Loucy (cell line): ENCODE measurements around the gene ATG10.

Source experiments
- H2AFZ ChIP-seq: fragments of 200-600 bp; sonication (generic); 2 replicates; pipeline ENCODE4 v1.6.0; 2016; ENCODE audit warnings: antibody characterized with exemption, mild to moderate bottlenecking, low read length, moderate library complexity
- H3F3A ChIP-seq: fragments of 200-600 bp; 2 replicates; pipeline ENCODE4 v1.6.0; 2016; ENCODE audit warnings: antibody characterized with exemption, low read depth, mild to moderate bottlenecking
- H3K27me3 ChIP-seq: fragments of 200-600 bp; sonication (generic); 2 replicates; pipeline ENCODE4 v1.6.1; 2014; ENCODE audit warnings: low read length, mild to moderate bottlenecking; ENCODE audit not compliant: insufficient read depth, poor library complexity, severe bottlenecking
- H3K36me3 ChIP-seq: fragments of 200-600 bp; sonication (generic); 2 replicates; pipeline ENCODE4 v1.6.1; 2016; ENCODE audit warnings: low read length; ENCODE audit not compliant: insufficient read depth
- H3K4me1 ChIP-seq: fragments of 200-600 bp; sonication (generic); 2 replicates; pipeline ENCODE4 v1.5.1; 2014; ENCODE audit warnings: low read length, mild to moderate bottlenecking; ENCODE audit not compliant: insufficient read depth, poor library complexity, severe bottlenecking
- H3K4me2 ChIP-seq: fragments of 200-600 bp; sonication (generic); 2 replicates; pipeline ENCODE4 v1.6.0; 2014; ENCODE audit warnings: antibody characterized with exemption, low read length, low read depth, mild to moderate bottlenecking; ENCODE audit not compliant: poor library complexity, severe bottlenecking
- H3K4me3 ChIP-seq: fragments of 200-600 bp; sonication (generic); 2 replicates; pipeline ENCODE4 v1.5.1; 2014; ENCODE audit warnings: low read length, mild to moderate bottlenecking, mixed read lengths; ENCODE audit not compliant: poor library complexity, severe bottlenecking
- H3K79me2 ChIP-seq: fragments of 200-600 bp; sonication (generic); 2 replicates; pipeline ENCODE4 v1.6.1; 2014; ENCODE audit warnings: low read length; ENCODE audit not compliant: insufficient read depth
- H3K9ac ChIP-seq: fragments of 200-600 bp; sonication (generic); 2 replicates; pipeline ENCODE4 v1.6.0; 2014; ENCODE audit warnings: mild to moderate bottlenecking, low read depth, low read length, moderate library complexity; ENCODE audit not compliant: poor library complexity, severe bottlenecking
- H3K9me2 ChIP-seq: fragments of 200-600 bp; sonication (generic); replicated peaks from 2 replicates; pipeline ENCODE4 v1.6.1; 2016; ENCODE audit warnings: low read depth, low read length, mixed read lengths
- H3K9me3 ChIP-seq: fragments of 200-600 bp; sonication (generic); 2 replicates; pipeline ENCODE4 v1.6.1; 2014; ENCODE audit warnings: mild to moderate bottlenecking, antibody characterized with exemption, low read length, low read depth; ENCODE audit not compliant: insufficient read depth
- H4K20me1 ChIP-seq: fragments of 200-600 bp; sonication (generic); 2 replicates; pipeline ENCODE4 v1.6.0; 2014; ENCODE audit warnings: antibody characterized with exemption, low read length, mild to moderate bottlenecking; ENCODE audit not compliant: insufficient read depth, poor library complexity, severe bottlenecking
- EZH2phosphoT487 ChIP-seq: fragments of 200-600 bp; IDR thresholded peaks from 2 replicates; pipeline ENCODE4 v1.6.1; 2018; ENCODE audit warnings: antibody characterized with exemption, mild to moderate bottlenecking, moderate library complexity, borderline replicate concordance
- TF ChIP-seq, protein P1 (sequence below): fragments of 200-600 bp; sonication (generic); conservative IDR thresholded peaks from 2 replicates; pipeline ENCODE4 v1.5.1; 2014; ENCODE audit warnings: mild to moderate bottlenecking, antibody characterized with exemption, low read length

Gene ATG10

DNA sequence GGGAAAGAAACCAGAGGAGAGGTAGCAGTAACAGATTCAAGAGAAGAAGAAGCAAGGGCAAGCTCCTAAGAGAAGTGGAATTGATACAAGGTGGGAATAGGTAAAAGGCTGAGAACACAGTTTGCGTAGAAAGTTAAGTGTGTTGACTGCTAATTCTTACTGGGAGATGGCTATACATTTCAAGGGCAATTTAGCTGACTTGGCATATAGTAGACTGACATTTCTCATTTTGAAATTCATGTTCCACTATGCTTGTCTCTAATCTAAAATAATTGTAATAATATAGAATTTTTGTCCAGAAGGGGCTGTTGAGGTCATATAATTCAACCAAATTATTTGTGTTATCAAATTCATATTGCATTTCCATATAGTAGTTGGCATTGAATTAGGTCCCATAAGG, 144.0 kb downstream of the ATG10 start:
- Histone ChIP-seq H3K9ac (no peak overlapping the region), H3K4me2 (no peak overlapping the region), H2AFZ (no peak overlapping the region), H3K79me2 (no peaks in the 10 kb centered on the region), H3K4me3 (no peak overlapping the region), H3K9me3 (no peaks in the 10 kb centered on the region), H3K4me1 (peaks cover 27% of the 10 kb centered on the region), H3K36me3 (no peaks in the 10 kb centered on the region), H3F3A (peaks cover 3% of the 10 kb centered on the region; the same call in 1 of the 2 replicates), H3K9me2 (no peaks in the 10 kb centered on the region), H3K27me3 (no peaks in the 10 kb centered on the region), H4K20me1 (no peaks in the 10 kb centered on the region)
- TF ChIP-seq, protein P1, sequence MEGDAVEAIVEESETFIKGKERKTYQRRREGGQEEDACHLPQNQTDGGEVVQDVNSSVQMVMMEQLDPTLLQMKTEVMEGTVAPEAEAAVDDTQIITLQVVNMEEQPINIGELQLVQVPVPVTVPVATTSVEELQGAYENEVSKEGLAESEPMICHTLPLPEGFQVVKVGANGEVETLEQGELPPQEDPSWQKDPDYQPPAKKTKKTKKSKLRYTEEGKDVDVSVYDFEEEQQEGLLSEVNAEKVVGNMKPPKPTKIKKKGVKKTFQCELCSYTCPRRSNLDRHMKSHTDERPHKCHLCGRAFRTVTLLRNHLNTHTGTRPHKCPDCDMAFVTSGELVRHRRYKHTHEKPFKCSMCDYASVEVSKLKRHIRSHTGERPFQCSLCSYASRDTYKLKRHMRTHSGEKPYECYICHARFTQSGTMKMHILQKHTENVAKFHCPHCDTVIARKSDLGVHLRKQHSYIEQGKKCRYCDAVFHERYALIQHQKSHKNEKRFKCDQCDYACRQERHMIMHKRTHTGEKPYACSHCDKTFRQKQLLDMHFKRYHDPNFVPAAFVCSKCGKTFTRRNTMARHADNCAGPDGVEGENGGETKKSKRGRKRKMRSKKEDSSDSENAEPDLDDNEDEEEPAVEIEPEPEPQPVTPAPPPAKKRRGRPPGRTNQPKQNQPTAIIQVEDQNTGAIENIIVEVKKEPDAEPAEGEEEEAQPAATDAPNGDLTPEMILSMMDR: no peak
- TF ChIP-seq EZH2phosphoT487: no peak

DNA sequence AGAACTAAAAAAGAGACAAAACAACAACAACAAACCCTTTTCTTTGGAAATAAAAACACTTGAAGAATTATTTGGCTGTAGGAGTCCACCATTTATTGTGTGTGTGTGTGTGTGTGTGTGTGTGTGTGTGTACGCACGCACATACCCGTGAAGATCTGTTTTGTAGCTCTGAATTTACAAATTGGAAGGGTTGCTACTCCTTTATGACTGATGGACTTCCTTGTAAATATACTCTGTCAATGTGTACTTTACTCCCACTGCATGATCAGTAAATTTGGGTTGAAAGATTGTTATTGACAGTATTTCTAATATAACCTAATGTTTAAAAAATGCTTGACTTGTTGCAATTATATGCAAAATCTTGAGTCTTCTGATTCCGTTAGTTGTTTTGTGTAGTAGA, 148.1 kb downstream of the ATG10 start:
- H2AFZ ChIP-seq: no peak overlapping the region
- no peaks in the 10 kb centered on the region for H3K4me1 ChIP-seq
- no peaks in the 10 kb centered on the region for H3F3A ChIP-seq
- H3K79me2 ChIP-seq: no peaks in the 10 kb centered on the region
- H3K9me2 ChIP-seq: no peaks in the 10 kb centered on the region
- H3K9me3 ChIP-seq: peaks cover 4% of the 10 kb centered on the region; the same call in 1 of the 2 replicates
- H3K4me2 ChIP-seq: no peak overlapping the region
- no peak overlapping the region for H3K4me3 ChIP-seq
- TF ChIP-seq EZH2phosphoT487: no peak
- TF ChIP-seq, protein P1: no peak
- no peak overlapping the region for H3K9ac ChIP-seq
- no peaks in the 10 kb centered on the region for H3K36me3 ChIP-seq
- no peaks in the 10 kb centered on the region for H4K20me1 ChIP-seq
- no peaks in the 10 kb centered on the region for H3K27me3 ChIP-seq

DNA sequence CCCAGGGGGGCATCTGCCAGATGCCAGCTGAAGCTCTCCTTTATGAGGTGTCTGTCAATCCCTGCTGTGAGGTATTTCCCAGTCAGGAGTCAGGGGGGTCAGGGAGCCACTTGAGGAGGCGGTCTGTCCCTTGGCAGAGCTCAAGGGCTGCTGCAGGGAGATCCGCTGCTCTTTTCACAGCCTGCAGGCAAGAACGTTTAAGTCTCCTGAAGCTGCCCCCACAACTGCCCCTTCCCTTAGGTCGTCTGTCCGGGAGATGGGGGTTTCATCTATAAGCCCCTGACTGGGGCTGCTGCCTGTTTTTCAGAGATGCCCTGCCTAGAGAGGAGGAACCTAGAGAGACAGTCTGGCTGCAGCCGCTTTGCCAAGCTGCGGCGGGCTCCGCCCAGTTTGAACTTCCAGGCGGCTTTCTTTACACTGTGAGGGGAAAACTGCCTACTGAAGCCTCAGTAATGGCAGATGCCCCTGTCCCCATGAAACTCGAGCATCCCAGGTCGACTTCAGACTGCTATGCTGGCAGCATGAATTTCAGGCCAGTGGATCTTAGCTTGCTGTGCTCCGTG, 158.0 kb downstream of the ATG10 start:
- TF ChIP-seq, protein P1: no peak
- no peak for TF ChIP-seq EZH2phosphoT487
- Histone ChIP-seq H3K36me3 (no peaks in the 10 kb centered on the region), H3K9ac (no peak overlapping the region), H2AFZ (no peak overlapping the region), H4K20me1 (no peaks in the 10 kb centered on the region), H3K4me1 (no peaks in the 10 kb centered on the region), H3K4me2 (no peak overlapping the region), H3F3A (no peaks in the 10 kb centered on the region), H3K27me3 (no peaks in the 10 kb centered on the region), H3K9me2 (no peaks in the 10 kb centered on the region), H3K79me2 (no peaks in the 10 kb centered on the region), H3K9me3 (no peaks in the 10 kb centered on the region), H3K4me3 (no peak overlapping the region)
